ENCODE measurements around the gene NDUFAF8. TPM values are rescaled to one million over a fixed set of nuclear protein-coding genes. Genes with fewer than 3 reads are reported as not detected.

NDUFAF8 gene
- total RNA-seq, 1 experiment from 2014 or later, result 65.0 TPM

GRCh38 chr17:81254955-81255717, 16.0 kb downstream of the NDUFAF8 start:
- no peak overlapping the region for H3K4me3 Mint-ChIP-seq (ENCODE audit: unreplicated experiment)
- no peaks in the 10 kb centered on the region for H3K27me3 Mint-ChIP-seq (ENCODE audit: insufficient read depth, unreplicated experiment)
- intact Hi-C loops (cut with micrococcal nuclease; ENCODE audit: unreplicated experiment), result loop anchor here (5.0 kb wide), 1 partner anchor 42 kb away; the partner anchor contains the start of gene SLC38A10
- H3K9me3 ChIP-seq, result no peaks in the 10 kb centered on the region
- DNase-seq, result peak; percentile 71 to 72
- H3K4me1 ChIP-seq, result no peaks in the 10 kb centered on the region
- H3K27ac Mint-ChIP-seq (ENCODE audit: unreplicated experiment), result no peak overlapping the region
- no peaks in the 10 kb centered on the region for H3K27me3 ChIP-seq (replicated peaks; ENCODE audit: control insufficient read depth, insufficient read depth, low read length)
- peaks cover 2% of the 10 kb centered on the region; the same call in 1 of the 2 replicates for H3K36me3 ChIP-seq (ENCODE audit: control insufficient read depth, insufficient read depth, low read length)
- ChIA-PET CTCF (interaction anchor here (0.7 to 3.8 kb wide), 6 partner anchors 40 to 309 kb away, joined by 3 to 28 read pairs (median 3); partner anchors contain the start of gene SLC38A10), POLR2A (no interaction called here)
- BruUV-seq (replicated peaks), result no TSS peak
- peaks cover 40% of the 10 kb centered on the region for H3K36me3 Mint-ChIP-seq (ENCODE audit: insufficient read depth, unreplicated experiment)
- peak; percentile 58 to 71 for TF ChIP-seq CTCF (IDR thresholded peaks at IDR 0.05; ENCODE audit: insufficient read depth in 1 of 2, low read depth in 1 of 2, low read length in 1 of 2, severe bottlenecking in 1 of 2, unreplicated experiment in 1 of 2)
- no peaks in the 10 kb centered on the region for H3K9me3 Mint-ChIP-seq (ENCODE audit: unreplicated experiment)
- no peaks in the 10 kb centered on the region for H3K4me1 Mint-ChIP-seq (ENCODE audit: low read depth, unreplicated experiment)
- no peak overlapping the region for H3K4me3 ChIP-seq (ENCODE audit: low read depth, low read length)

DNA sequence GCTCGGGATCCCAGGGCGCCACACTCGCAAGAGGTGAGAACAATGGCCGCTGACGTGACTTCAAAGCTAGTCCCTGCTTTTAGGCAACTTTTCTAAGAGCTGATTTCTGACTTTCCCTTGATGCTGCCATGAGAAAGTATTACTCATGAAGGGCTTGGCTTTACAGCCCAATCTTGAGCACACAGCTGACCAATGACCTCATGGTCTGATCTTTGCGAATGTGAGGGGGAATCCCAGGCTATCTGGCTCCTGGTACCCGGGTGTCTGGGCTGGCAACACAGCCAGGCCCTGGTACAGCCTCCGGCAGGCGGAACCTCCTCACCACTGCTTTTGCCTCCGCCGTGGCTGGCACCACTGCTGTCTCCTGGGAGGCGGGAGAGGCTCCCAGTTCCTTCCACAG, 17.5 kb downstream of the NDUFAF8 start:
- Mint-ChIP-seq H3K9me3 (ENCODE audit: unreplicated experiment) (no peaks in the 10 kb centered on the region), H3K4me3 (ENCODE audit: unreplicated experiment) (no peak overlapping the region), H3K27me3 (ENCODE audit: insufficient read depth, unreplicated experiment) (no peaks in the 10 kb centered on the region), H3K36me3 (ENCODE audit: insufficient read depth, unreplicated experiment) (peaks cover 30% of the 10 kb centered on the region), H3K4me1 (ENCODE audit: low read depth, unreplicated experiment) (no peaks in the 10 kb centered on the region), H3K27ac (ENCODE audit: unreplicated experiment) (no peak overlapping the region)
- TF ChIP-seq CTCF (IDR thresholded peaks at IDR 0.05; ENCODE audit: insufficient read depth in 1 of 2, low read depth in 1 of 2, low read length in 1 of 2, severe bottlenecking in 1 of 2, unreplicated experiment in 1 of 2), result no peak
- no peaks in the 10 kb centered on the region for H3K27me3 ChIP-seq (replicated peaks; ENCODE audit: control insufficient read depth, insufficient read depth, low read length)
- no TSS peak for BruUV-seq (replicated peaks)
- H3K36me3 ChIP-seq (ENCODE audit: control insufficient read depth, insufficient read depth, low read length), result peaks cover 2% of the 10 kb centered on the region; the same call in 1 of the 2 replicates
- intact Hi-C loops (cut with micrococcal nuclease; ENCODE audit: unreplicated experiment), result loop anchor here (5.0 kb wide), 1 partner anchor 41 kb away; the partner anchor contains the start of gene SLC38A10
- ChIA-PET POLR2A (interaction anchor here (1.0 kb wide), 1 partner anchor 141 kb away, joined by 7 read pairs; no protein-coding TSS in a partner anchor), CTCF (interaction anchor here (1.0 kb wide), 1 partner anchor 228 kb away, joined by 3 read pairs; no protein-coding TSS in a partner anchor)
- H3K9me3 ChIP-seq, result no peaks in the 10 kb centered on the region
- H3K4me1 ChIP-seq, result no peaks in the 10 kb centered on the region
- no peak overlapping the region for H3K4me3 ChIP-seq (ENCODE audit: low read depth, low read length)
- no peak for DNase-seq

DNA sequence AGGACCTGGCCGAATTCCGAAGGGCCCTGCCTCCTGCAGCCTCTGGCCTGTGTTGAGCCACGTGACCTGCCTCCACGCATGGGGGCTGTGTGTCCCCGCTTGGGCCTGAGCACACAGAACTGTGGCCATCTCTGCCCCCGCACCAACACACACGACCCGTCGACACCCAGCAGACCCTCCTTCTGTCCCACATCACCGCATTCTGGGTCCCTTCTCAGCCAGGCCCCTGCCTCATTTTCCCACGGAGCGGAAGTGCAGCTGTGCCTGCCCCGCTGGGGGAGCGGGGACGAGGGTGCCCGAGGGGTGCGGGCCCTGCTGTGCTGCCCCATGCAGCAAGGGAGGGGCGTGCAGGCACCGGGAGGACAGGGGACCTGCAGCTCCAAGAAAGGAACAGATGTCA, 18.4 kb downstream of the NDUFAF8 start:
- Mint-ChIP-seq H3K36me3 (ENCODE audit: insufficient read depth, unreplicated experiment) (peaks cover 26% of the 10 kb centered on the region), H3K27ac (ENCODE audit: unreplicated experiment) (no peak overlapping the region), H3K4me1 (ENCODE audit: low read depth, unreplicated experiment) (no peaks in the 10 kb centered on the region), H3K4me3 (ENCODE audit: unreplicated experiment) (no peak overlapping the region), H3K27me3 (ENCODE audit: insufficient read depth, unreplicated experiment) (no peaks in the 10 kb centered on the region), H3K9me3 (ENCODE audit: unreplicated experiment) (no peaks in the 10 kb centered on the region)
- no peak overlapping the region for H3K4me3 ChIP-seq (ENCODE audit: low read depth, low read length)
- ChIA-PET POLR2A (no interaction called here), CTCF (interaction anchor here (1.0 kb wide), 1 partner anchor 227 kb away, joined by 3 read pairs; no protein-coding TSS in a partner anchor)
- no peaks in the 10 kb centered on the region for H3K4me1 ChIP-seq
- DNase-seq, result no peak
- peaks cover 2% of the 10 kb centered on the region; the same call in 1 of the 2 replicates for H3K36me3 ChIP-seq (ENCODE audit: control insufficient read depth, insufficient read depth, low read length)
- H3K9me3 ChIP-seq, result no peaks in the 10 kb centered on the region
- intact Hi-C loops (cut with micrococcal nuclease; ENCODE audit: unreplicated experiment), result loop anchor here (5.0 kb wide), 1 partner anchor 40 kb away; the partner anchor contains the start of gene SLC38A10
- H3K27me3 ChIP-seq (replicated peaks; ENCODE audit: control insufficient read depth, insufficient read depth, low read length), result no peaks in the 10 kb centered on the region
- TF ChIP-seq CTCF (IDR thresholded peaks at IDR 0.05; ENCODE audit: insufficient read depth in 1 of 2, low read depth in 1 of 2, low read length in 1 of 2, severe bottlenecking in 1 of 2, unreplicated experiment in 1 of 2), result no peak
- no TSS peak for BruUV-seq (replicated peaks)
